Neural cell (in vitro differentiated cells): ENCODE data around the gene AFF3. TPM values are rescaled to one million over a fixed set of nuclear protein-coding genes. Genes with fewer than 3 reads are reported as not detected.

Experiments
- H2AFZ ChIP-seq: fragments of 200-600, 300-800 bp; sonication (generic), shearing (Covaris generic); 2 replicates; pipeline ENCODE4 v1.6.0; 2014; ENCODE audit warnings: low read depth, mild to moderate bottlenecking, antibody characterized with exemption, low read length, moderate library complexity
- H3F3A ChIP-seq: fragments of 200-600 bp; shearing (Covaris generic); 2 replicates; pipeline ENCODE4 v1.6.1; 2016; ENCODE audit warnings: mild to moderate bottlenecking, moderate library complexity, mixed read lengths, antibody characterized with exemption, low read length; ENCODE audit not compliant: insufficient read depth, poor library complexity, severe bottlenecking
- H3K27ac ChIP-seq: fragments of 200-600, 300-800 bp; sonication (generic), shearing (Covaris generic); 2 replicates; pipeline ENCODE4 v1.5.1; 2014; ENCODE audit warnings: mild to moderate bottlenecking, low read length, moderate library complexity
- H3K27me3 ChIP-seq: fragments of 300-800, 200-600 bp; sonication (generic), shearing (Covaris generic); 2 replicates; pipeline ENCODE4 v1.6.0; 2014; ENCODE audit warnings: mild to moderate bottlenecking, low read depth, low read length, moderate library complexity; ENCODE audit not compliant: insufficient read depth
- H3K36me3 ChIP-seq: fragments of 300-800, 200-600 bp; sonication (generic), shearing (Covaris generic); 2 replicates; pipeline ENCODE4 v1.5.1; 2014; ENCODE audit warnings: mild to moderate bottlenecking, antibody characterized with exemption, low read length, moderate library complexity; ENCODE audit not compliant: insufficient read depth
- H3K4me2 ChIP-seq: fragments of 300-800, 200-600 bp; sonication (generic), shearing (Covaris generic); 2 replicates; pipeline ENCODE4 v1.6.0; 2014; ENCODE audit warnings: mild to moderate bottlenecking, low read length
- H3K4me3 ChIP-seq: fragments of 300-800, 200-600 bp; sonication (generic), shearing (Covaris generic); 2 replicates; pipeline ENCODE4 v1.5.1; 2014; ENCODE audit warnings: mild to moderate bottlenecking, low read length, moderate library complexity
- H3K79me2 ChIP-seq: fragments of 200-600 bp; shearing (Covaris generic); replicated peaks from 2 replicates; pipeline ENCODE4 v1.6.0; 2014; ENCODE audit warnings: mild to moderate bottlenecking, low read length, moderate library complexity; ENCODE audit not compliant: insufficient read depth
- H3K9ac ChIP-seq: fragments of 300-800, 200-600 bp; sonication (generic), shearing (Covaris generic); 2 replicates; pipeline ENCODE4 v1.6.1; 2016; ENCODE audit warnings: mild to moderate bottlenecking, low read length, mixed read lengths
- H3K9me2 ChIP-seq: fragments of 200-600 bp; shearing (Covaris generic); 2 replicates; pipeline ENCODE4 v1.6.1; 2016; ENCODE audit warnings: mild to moderate bottlenecking, low read length, mixed read lengths; ENCODE audit not compliant: insufficient read depth
- H3K9me3 ChIP-seq: fragments of 200-600, 300-800 bp; sonication (generic), shearing (Covaris generic); 2 replicates; pipeline ENCODE4 v1.6.1; 2016; ENCODE audit warnings: mild to moderate bottlenecking, mixed run types, low read length, moderate library complexity, mixed read lengths
- H4K20me1 ChIP-seq: fragments of 200-600 bp; shearing (Covaris generic); 2 replicates; pipeline ENCODE4 v1.6.1; 2016; ENCODE audit warnings: mild to moderate bottlenecking, mixed run types; ENCODE audit not compliant: insufficient read depth
- CTCF ChIP-seq: fragments of 450-650 bp; IDR thresholded peaks from 2 replicates; pipeline ENCODE4 v1.5.1; 2014; ENCODE audit warnings: antibody characterized with exemption, mild to moderate bottlenecking, moderate library complexity; ENCODE audit not compliant: poor library complexity, severe bottlenecking
- EP300 ChIP-seq: fragments of 450-650 bp; conservative IDR thresholded peaks from 2 replicates; pipeline ENCODE4 v1.6.1; 2014; ENCODE audit warnings: antibody characterized with exemption, mild to moderate bottlenecking, moderate library complexity; ENCODE audit not compliant: poor library complexity, severe bottlenecking
- EZH2 ChIP-seq: fragments of 200-600, 300-800 bp; shearing (Covaris generic), sonication (generic); IDR thresholded peaks from 2 replicates; pipeline ENCODE4 v1.6.1; 2014; ENCODE audit warnings: antibody characterized with exemption, low read length, borderline replicate concordance, mild to moderate bottlenecking; ENCODE audit not compliant: insufficient read depth, poor library complexity, severe bottlenecking
- MXI1 ChIP-seq: fragments of 450-650 bp; conservative IDR thresholded peaks from 2 replicates; pipeline ENCODE4 v1.6.1; 2014; ENCODE audit warnings: antibody characterized with exemption, mild to moderate bottlenecking; ENCODE audit not compliant: poor library complexity, severe bottlenecking
- POLR2AphosphoS5 ChIP-seq: IDR thresholded peaks from 2 replicates; pipeline ENCODE4 v1.6.1; 2012
- RAD21 ChIP-seq: fragments of 450-650 bp; conservative IDR thresholded peaks from 2 replicates; pipeline ENCODE4 v1.6.1; 2014; ENCODE audit warnings: antibody characterized with exemption, mild to moderate bottlenecking, moderate library complexity
- REST ChIP-seq: IDR thresholded peaks from 2 replicates; pipeline ENCODE4 v1.6.1; 2012; ENCODE audit warnings: borderline replicate concordance
- SMC3 ChIP-seq: fragments of 450-650 bp; conservative IDR thresholded peaks from 2 replicates; pipeline ENCODE4 v1.6.1; 2014; ENCODE audit warnings: antibody characterized with exemption, mild to moderate bottlenecking, moderate library complexity; ENCODE audit not compliant: poor library complexity
- TAF1 ChIP-seq: IDR thresholded peaks from 2 replicates; pipeline ENCODE4 v1.6.1; 2012; ENCODE audit warnings: low read depth
- polyA plus RNA-seq: library from polyadenylated mRNA; depleted of rRNA; stranded (reverse); fragments of >200 nt; gene quantifications from 2 replicates; pipeline ENCODE4 v1.2.3, GENCODE V29; 2014

AFF3 gene
- polyA plus RNA-seq, 1 donor from 2014 or later: 5.1 TPM

GRCh38 chr2:99754210-99754609 lies 388.2 kb downstream of the AFF3 start (continued):
- TF ChIP-seq CTCF (no peak), EZH2 (no peak)

GRCh38 chr2:99753505-99753904 lies 388.9 kb downstream of the AFF3 start:
- Histone ChIP-seq H3K9me3 (no peaks in the 10 kb centered on the region), H3K4me3 (no peak overlapping the region), H3K9ac (no peak overlapping the region), H3K79me2 (no peaks in the 10 kb centered on the region), H3K9me2 (no peaks in the 10 kb centered on the region), H3K36me3 (no peaks in the 10 kb centered on the region), H3F3A (no peaks in the 10 kb centered on the region), H3K27me3 (no peaks in the 10 kb centered on the region), H4K20me1 (no peaks in the 10 kb centered on the region), H3K27ac (no peak overlapping the region), H3K4me2 (no peak overlapping the region), H2AFZ (no peak overlapping the region)
- TF ChIP-seq MXI1 (no peak), EZH2 (no peak), SMC3 (no peak), TAF1 (no peak), CTCF (no peak), RAD21 (no peak), EP300 (no peak), POLR2AphosphoS5 (no peak), REST (no peak)

- H3K79me2 ChIP-seq: no peaks in the 10 kb centered on the region
- H3K4me2 ChIP-seq: no peak overlapping the region
- H3K9me2 ChIP-seq: no peaks in the 10 kb centered on the region
- no peak overlapping the region for H3K27ac ChIP-seq
- H3K36me3 ChIP-seq: no peaks in the 10 kb centered on the region
- H2AFZ ChIP-seq: no peak overlapping the region
- no peak overlapping the region for H3K9ac ChIP-seq
- H3K9me3 ChIP-seq: no peaks in the 10 kb centered on the region
- TF ChIP-seq EP300: no peak
- no peak for TF ChIP-seq TAF1
- TF ChIP-seq REST: no peak
- no peak for TF ChIP-seq RAD21
- TF ChIP-seq EZH2: no peak
- TF ChIP-seq SMC3: no peak
- no peak for TF ChIP-seq MXI1
- TF ChIP-seq POLR2AphosphoS5: no peak
- no peak for TF ChIP-seq CTCF
- no peak overlapping the region for H3K4me3 ChIP-seq
- H3K27me3 ChIP-seq: no peaks in the 10 kb centered on the region
- H3F3A ChIP-seq: no peaks in the 10 kb centered on the region
- no peaks in the 10 kb centered on the region for H4K20me1 ChIP-seq
These were observed 394.0 kb downstream of the AFF3 start for GRCh38 chr2:99748344-99748743.
